Spleen (tissue), 11 donors: ENCODE results near the gene TMPRSS2. TPM values are rescaled to one million over a fixed set of nuclear protein-coding genes. Genes with fewer than 3 reads are reported as not detected.
"Not testable (repeated sequence)": the region's sequence is repeated elsewhere in the genome, so short reads cannot be mapped to it uniquely, and the experiment has no call there.

Experiments
- DNase-seq: peaks from one replicate; pipeline ENCODE4 v3.0.0-alpha.2; 2020
- H3K27ac ChIP-seq, 8 donors: fragments of 200-600 bp; sonication (generic) in 7 of 8; 1 replicate in 4 of 8; 2 replicates in 4 of 8; pipeline versions ENCODE4 v1.5.0 to v1.8.0; 2016 to 2021; ENCODE audit warnings: inconsistent platforms in 4 of 8, mild to moderate bottlenecking in 4 of 8, moderate library complexity in 1 of 8
- H3K27me3 ChIP-seq, 7 donors: fragments of 200-600 bp; sonication (generic) in 6 of 7; replicated peaks in 1 of 7; 1 replicate in 4 of 7; 2 replicates in 3 of 7; pipeline versions ENCODE4 v1.5.0 to v1.8.0; 2016 to 2021; ENCODE audit warnings: inconsistent platforms in 3 of 7, mild to moderate bottlenecking in 1 of 7
- H3K36me3 ChIP-seq, 6 donors: fragments of 200-600 bp; sonication (generic) in 5 of 6; 1 replicate in 4 of 6; 2 replicates in 2 of 6; pipeline versions ENCODE4 v1.5.0 to v1.8.0; 2016 to 2021; ENCODE audit warnings: inconsistent platforms in 2 of 6
- H3K4me1 ChIP-seq, 6 donors: fragments of 200-600 bp; sonication (generic) in 5 of 6; 1 replicate in 3 of 6; 2 replicates in 3 of 6; pipeline versions ENCODE4 v1.5.0 to v1.8.0; 2016 to 2021; ENCODE audit warnings: inconsistent platforms in 3 of 6
- H3K4me3 ChIP-seq, 8 donors: fragments of 200-600 bp; sonication (generic) in 7 of 8; 1 replicate in 4 of 8; 2 replicates in 4 of 8; pipeline versions ENCODE4 v1.5.0 to v1.8.0; 2016 to 2021; ENCODE audit warnings: inconsistent platforms in 4 of 8, mild to moderate bottlenecking in 4 of 8, moderate library complexity in 2 of 8
- H3K9me3 ChIP-seq, 8 donors: fragments of 200-600 bp; sonication (generic) in 7 of 8; 1 replicate in 4 of 8; 2 replicates in 4 of 8; pipeline versions ENCODE4 v1.5.0 to v1.8.0; 2016 to 2021; ENCODE audit warnings: inconsistent platforms in 4 of 8
- POLR2A ChIP-seq, 3 donors: fragments of 450-650 bp; IDR thresholded peaks; one replicate each; pipeline ENCODE4 v1.5.1; 2017; ENCODE audit warnings: antibody characterized with exemption in 3 of 3, mild to moderate bottlenecking in 1 of 3
- POLR2AphosphoS5 ChIP-seq, 3 donors: sonication (generic); formaldehyde crosslinking; IDR thresholded peaks; one replicate each; pipeline ENCODE4 v1.5.1; 2017; ENCODE audit warnings: antibody characterized with exemption in 3 of 3
- WGBS, 5 donors: extraction: QIAGEN DNeasy Blood & Tissue Kit in 3 of 5; methylation state at CpG; one replicate each; pipeline versions ENCODE4 v1.1.5 to v1.1.7; 2013 to 2018; 5-methylcytosine and 5-hydroxymethylcytosine counted together
- intact Hi-C: fragments of 100-400 bp; cut with DNase I; formaldehyde crosslinking; loops from one replicate; pipeline ENCODE4 v1.15.0; 2023; ENCODE audit warnings: low total_unique reads
- polyA plus RNA-seq, 3 donors: library from polyadenylated mRNA; stranded (reverse); fragments of 200-250 nt; gene quantifications; one replicate each; pipeline ENCODE4 v1.2.1, GENCODE V29; 2013
- total RNA-seq, 7 donors: library from RNA; depleted of rRNA in 3 of 7; stranded (reverse); fragments of >200 nt in 3 of 7; fragmentation: NEBNext Ultra II Directional in 4 of 7; extraction: Animal tissue kit (Norgen Biotek cat#: 25700) in 4 of 7; gene quantifications; one replicate each; pipeline versions ENCODE4 v1.1.0 to v1.2.1, GENCODE V29; 2016 to 2021
- TF ChIP-seq, protein P1 (sequence below), 11 experiments: fragments of 200-600 bp in 7 of 11; fragments of 450-650 bp in 4 of 11; sonication (generic) in 4 of 11; IDR thresholded peaks in 8 of 11; conservative IDR thresholded peaks in 3 of 11; 1 replicate in 7 of 11; 2 replicates in 4 of 11; pipeline versions ENCODE4 v1.4.0 to v1.8.0; 2016 to 2021; ENCODE audit warnings: antibody characterized with exemption in 11 of 11, inconsistent platforms in 4 of 11, mild to moderate bottlenecking in 1 of 11
- donor health status: healthy with polysubstance abuse.
- donor health status: DM: no; HTN: no; CAD: no; lungs with moderate emphysema.
- donor health status: DM: no; HTN: no; CAD: no.
- donor health status: Bipolar disorder and iron deficiency.
- donor health status: healthy.
- donor health status: DM: no; HTN: no; CAD: no.
- donor health status: DM: yes; HTN: yes; CAD: no.

The TMPRSS2 gene
- total and polyA plus RNA-seq, 10 donors: 0.06 to 0.25 (median 0.10) TPM; not detected in 5

- WGBS, 5 donors: 4 to 6% (median 5%) methylated on average over 52 to 54 of the region's 54 CpGs
- Histone ChIP-seq H3K36me3 (no peaks in the 10 kb centered on the region), H3K27ac (peak overlapping the region; percentile 81 to 91 (median 88)), H3K4me1 (peaks cover 4 to 62% (median 38%) of the 10 kb centered on the region in 6 donors), H3K9me3 (peaks cover 0 to 12% (median 0%) of the 10 kb centered on the region in 8 donors), H3K27me3 (no peaks in the 10 kb centered on the region), H3K4me3 (peak overlapping the region; percentile 49 to 87 (median 56))
- intact Hi-C loops: loop anchor here (10.0 kb wide), 1 partner anchor 55 kb away; the partner anchor contains the start of gene MX2
- DNase-seq: peak; percentile 92
- TF ChIP-seq, protein P1, sequence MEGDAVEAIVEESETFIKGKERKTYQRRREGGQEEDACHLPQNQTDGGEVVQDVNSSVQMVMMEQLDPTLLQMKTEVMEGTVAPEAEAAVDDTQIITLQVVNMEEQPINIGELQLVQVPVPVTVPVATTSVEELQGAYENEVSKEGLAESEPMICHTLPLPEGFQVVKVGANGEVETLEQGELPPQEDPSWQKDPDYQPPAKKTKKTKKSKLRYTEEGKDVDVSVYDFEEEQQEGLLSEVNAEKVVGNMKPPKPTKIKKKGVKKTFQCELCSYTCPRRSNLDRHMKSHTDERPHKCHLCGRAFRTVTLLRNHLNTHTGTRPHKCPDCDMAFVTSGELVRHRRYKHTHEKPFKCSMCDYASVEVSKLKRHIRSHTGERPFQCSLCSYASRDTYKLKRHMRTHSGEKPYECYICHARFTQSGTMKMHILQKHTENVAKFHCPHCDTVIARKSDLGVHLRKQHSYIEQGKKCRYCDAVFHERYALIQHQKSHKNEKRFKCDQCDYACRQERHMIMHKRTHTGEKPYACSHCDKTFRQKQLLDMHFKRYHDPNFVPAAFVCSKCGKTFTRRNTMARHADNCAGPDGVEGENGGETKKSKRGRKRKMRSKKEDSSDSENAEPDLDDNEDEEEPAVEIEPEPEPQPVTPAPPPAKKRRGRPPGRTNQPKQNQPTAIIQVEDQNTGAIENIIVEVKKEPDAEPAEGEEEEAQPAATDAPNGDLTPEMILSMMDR (IDR thresholded peaks at IDR 0.05 in 8 of 11, conservative IDR thresholded peaks at IDR 0.05 in 3 of 11): peak in 1 of 11 experiments; percentile 11
- TF ChIP-seq POLR2A (IDR thresholded peaks at IDR 0.05) (no peak), POLR2AphosphoS5 (IDR thresholded peaks at IDR 0.05) (peak in 2 of 3 donors; percentile 72 to 83)
Measured at GRCh38 chr21:41419921-41420862, 87.8 kb downstream of the TMPRSS2 start.

DNA sequence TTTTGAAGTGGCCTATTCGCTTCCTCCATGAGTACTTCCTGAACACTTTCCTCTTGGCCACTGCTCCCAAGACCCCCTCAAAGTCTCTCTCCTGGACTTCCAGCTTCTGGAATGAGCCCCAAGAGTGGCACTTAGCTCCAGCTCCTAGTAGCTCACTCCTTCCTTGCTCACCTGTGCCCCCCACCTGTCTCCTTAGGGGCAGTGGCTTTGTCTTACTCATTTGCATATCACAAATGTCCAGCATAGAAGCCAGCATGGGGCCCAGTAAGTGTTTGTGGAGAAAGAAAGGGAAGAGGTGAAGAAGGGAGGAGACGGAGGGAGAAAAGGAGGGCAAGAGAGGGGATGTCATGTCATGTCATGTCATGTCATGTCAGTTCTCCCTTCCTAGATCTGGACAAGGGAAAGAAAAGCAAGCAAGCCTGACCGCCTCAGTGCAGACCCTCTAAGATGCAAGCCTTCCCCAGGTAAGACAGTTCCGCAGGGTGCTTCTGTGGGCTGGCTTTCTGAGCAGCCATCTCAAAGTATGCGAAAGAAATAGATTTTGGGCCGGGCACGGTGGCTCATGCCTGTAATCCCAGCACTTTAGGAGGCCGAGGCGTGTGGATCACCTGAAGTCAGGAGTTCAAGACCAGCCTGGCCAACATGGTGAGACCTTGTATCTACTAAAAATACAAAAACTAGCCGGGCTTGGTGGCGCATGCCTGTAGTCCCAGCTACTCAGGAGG is 88.8 kb downstream of the TMPRSS2 start:
- intact Hi-C loops: no loop called here
- 86 to 95% (median 90%) methylated on average over 11 of the region's 11 CpGs for WGBS, 5 donors
- peaks cover 0 to 13% (median 0%) of the 10 kb centered on the region in 8 donors for H3K9me3 ChIP-seq
- no peaks in the 10 kb centered on the region for H3K36me3 ChIP-seq
- H3K27ac ChIP-seq: peak overlapping the region in 6 of 8 donors; percentile 87 to 91 (median 89)
- H3K27me3 ChIP-seq: no peaks in the 10 kb centered on the region
- DNase-seq: no peak
- H3K4me3 ChIP-seq: no peak overlapping the region
- TF ChIP-seq POLR2AphosphoS5 (IDR thresholded peaks at IDR 0.05) (no peak), POLR2A (IDR thresholded peaks at IDR 0.05) (no peak)
- TF ChIP-seq, protein P1 (IDR thresholded peaks at IDR 0.05 in 8 of 11, conservative IDR thresholded peaks at IDR 0.05 in 3 of 11): no peak
- H3K4me1 ChIP-seq: peaks cover 4 to 56% (median 36%) of the 10 kb centered on the region in 6 donors

GRCh38 chr21:41418393-41418792 is 89.6 kb downstream of the TMPRSS2 start:
- TF ChIP-seq POLR2AphosphoS5 (IDR thresholded peaks at IDR 0.05) (no peak), POLR2A (IDR thresholded peaks at IDR 0.05) (no peak)
- TF ChIP-seq, protein P1 (IDR thresholded peaks at IDR 0.05 in 8 of 11, conservative IDR thresholded peaks at IDR 0.05 in 3 of 11): no peak
- 92 to 98% (median 96%) methylated on average over 6 of the region's 6 CpGs for WGBS, 5 donors
- no peaks in the 10 kb centered on the region for H3K27me3 ChIP-seq
- no peaks in the 10 kb centered on the region for H3K36me3 ChIP-seq
- H3K4me3 ChIP-seq: no peak overlapping the region
- DNase-seq: no peak
- peaks cover 0 to 21% (median under 1%) of the 10 kb centered on the region in 8 donors for H3K9me3 ChIP-seq
- intact Hi-C loops: no loop called here
- peak overlapping the region in 5 of 8 donors; percentile 41 to 91 (median 90) for H3K27ac ChIP-seq
- peaks cover 0 to 49% (median 31%) of the 10 kb centered on the region in 6 donors for H3K4me1 ChIP-seq

- not testable (repeated sequence) for DNase-seq
Measured at GRCh38 chr21:41417505-41417904, 90.5 kb downstream of the TMPRSS2 start.

More at GRCh38 chr21:41417505-41417904, 90.5 kb downstream of the TMPRSS2 start:
- H3K4me3 ChIP-seq, H3K36me3 ChIP-seq, H3K27me3 ChIP-seq, intact Hi-C loops: not testable (repeated sequence)
- H3K4me1 ChIP-seq: peaks cover 0 to 40% (median 23%) of the 10 kb centered on the region in 6 donors
- peaks cover 0 to 29% (median 8%) of the 10 kb centered on the region in 8 donors for H3K9me3 ChIP-seq
- peak overlapping the region in 1 of 8 donors; percentile 91 for H3K27ac ChIP-seq
- 87 to 95% (median 93%) methylated on average over 2 of the region's 2 CpGs for WGBS, 5 donors
